SK-N-MC (cell line): ENCODE data around the gene ZSCAN29.

Source experiments
- EZH2 ChIP-seq: fragments of 200-600 bp; sonication (generic); IDR thresholded peaks from one replicate; pipeline ENCODE4 v1.6.1; 2017; ENCODE audit warnings: antibody characterized with exemption
- POLR2AphosphoS5 ChIP-seq: IDR thresholded peaks from 2 replicates; pipeline ENCODE4 v1.6.1; 2012; ENCODE audit warnings: mild to moderate bottlenecking, low read depth, low read length, borderline replicate concordance

DNA sequence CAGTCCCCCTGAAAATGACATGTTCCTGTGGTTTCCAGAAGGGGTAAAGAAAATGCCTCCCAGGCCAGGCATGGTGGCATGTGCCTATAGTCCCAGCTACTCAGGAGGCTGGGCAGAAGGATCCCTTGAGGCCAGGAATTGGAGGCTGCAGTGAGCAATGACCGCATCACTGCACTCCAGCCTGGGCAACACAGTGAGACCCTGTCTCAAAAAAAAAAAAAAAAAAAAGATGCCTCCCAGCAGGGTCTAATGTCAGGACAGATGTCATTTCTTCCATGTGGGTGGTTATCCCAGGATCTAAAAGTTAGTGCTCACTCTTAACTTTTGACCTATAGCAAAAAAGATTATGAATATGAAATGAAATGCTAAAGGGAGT lies 53.9 kb downstream of the ZSCAN29 start:
- TF ChIP-seq EZH2 (no peak), POLR2AphosphoS5 (no peak)
